Neuronal stem cell (in vitro differentiated cells): ENCODE results near the gene GJB5.
A peak's percentile ranks its signal among the peaks of the same experiment; 100 is the strongest.

Experiments
- DNase-seq: peaks from one replicate; pipeline ENCODE4 v3.0.0-alpha.2; 2013; ENCODE audit warnings: low spot score
- H2AFZ ChIP-seq: one replicate; pipeline ENCODE4 v1.6.1; 2013; ENCODE audit warnings: mild to moderate bottlenecking, low read length, inconsistent platforms
- H2AK5ac ChIP-seq: 2 replicates; pipeline ENCODE4 v1.6.1; 2013; ENCODE audit warnings: low read depth, mild to moderate bottlenecking, inconsistent platforms, low read length, moderate library complexity, mixed read lengths
- H2BK120ac ChIP-seq: 2 replicates; pipeline ENCODE4 v1.6.1; 2013; ENCODE audit warnings: low read depth, mild to moderate bottlenecking, inconsistent platforms, low read length, moderate library complexity, mixed read lengths
- H2BK12ac ChIP-seq: one replicate; pipeline ENCODE4 v1.6.1; 2013; ENCODE audit warnings: low read length, inconsistent platforms
- H2BK15ac ChIP-seq: 2 replicates; pipeline ENCODE4 v1.6.1; 2013; ENCODE audit warnings: mild to moderate bottlenecking, low read length, inconsistent platforms, mixed read lengths
- H2BK5ac ChIP-seq: one replicate; pipeline ENCODE4 v1.6.1; 2013; ENCODE audit warnings: inconsistent platforms, mild to moderate bottlenecking, low read length, moderate library complexity
- H3K14ac ChIP-seq: one replicate; pipeline ENCODE4 v1.6.1; 2013; ENCODE audit warnings: low read length, inconsistent platforms
- H3K18ac ChIP-seq: 2 replicates; pipeline ENCODE4 v1.6.1; 2013; ENCODE audit warnings: low read length, inconsistent platforms
- H3K23ac ChIP-seq: 2 replicates; pipeline ENCODE4 v1.6.1; 2013; ENCODE audit warnings: low read depth, mild to moderate bottlenecking, mixed read lengths, low read length, inconsistent platforms; ENCODE audit not compliant: poor library complexity
- H3K27ac ChIP-seq: replicated peaks from 3 replicates; pipeline ENCODE4 v1.5.1; 2013; ENCODE audit warnings: low read length, inconsistent platforms
- H3K27me3 ChIP-seq, 3 experiments: 2 replicates each; pipeline ENCODE4 v1.6.1; 2013; ENCODE audit warnings: low read length in 3 of 3, mild to moderate bottlenecking in 2 of 3, inconsistent platforms in 1 of 3, low read depth in 1 of 3, mixed read lengths in 1 of 3, moderate library complexity in 1 of 3; ENCODE audit not compliant: control insufficient read depth in 3 of 3, insufficient read depth in 3 of 3
- H3K36me3 ChIP-seq, 2 donors: replicated peaks in 1 of 2; 2 replicates each; pipeline ENCODE4 v1.6.1; 2013; ENCODE audit warnings: low read length in 2 of 2; ENCODE audit not compliant: control insufficient read depth in 2 of 2, insufficient read depth in 2 of 2
- H3K4ac ChIP-seq: 2 replicates; pipeline ENCODE4 v1.6.1; 2013; ENCODE audit warnings: inconsistent platforms, mild to moderate bottlenecking, low read length, moderate library complexity
- H3K4me1 ChIP-seq, 2 donors: 1 replicate in 1 of 2; 2 replicates in 1 of 2; pipeline ENCODE4 v1.6.1; 2013; ENCODE audit warnings: low read length in 2 of 2, low read depth in 1 of 2; ENCODE audit not compliant: control insufficient read depth in 2 of 2, insufficient read depth in 1 of 2
- H3K4me2 ChIP-seq: one replicate; pipeline ENCODE4 v1.6.1; 2013; ENCODE audit warnings: mild to moderate bottlenecking, low read length, inconsistent platforms; ENCODE audit not compliant: insufficient read depth, poor library complexity, severe bottlenecking
- H3K4me3 ChIP-seq, 2 donors: 2 replicates each; pipeline ENCODE4 v1.5.1; 2013; ENCODE audit warnings: low read length in 2 of 2, mild to moderate bottlenecking in 2 of 2, inconsistent platforms in 1 of 2, moderate library complexity in 1 of 2
- H3K79me1 ChIP-seq: one replicate; pipeline ENCODE4 v1.6.1; 2013; ENCODE audit warnings: low read depth, mild to moderate bottlenecking, inconsistent platforms, low read length, moderate library complexity
- H3K9ac ChIP-seq: one replicate; pipeline ENCODE4 v1.6.1; 2013; ENCODE audit warnings: mild to moderate bottlenecking, low read depth, low read length, inconsistent platforms; ENCODE audit not compliant: poor library complexity
- H3K9me3 ChIP-seq, 2 donors: replicated peaks in 1 of 2; 2 replicates each; pipeline versions ENCODE3 to v1.6.1; 2013; ENCODE audit warnings: low read length in 2 of 2, mild to moderate bottlenecking in 2 of 2, inconsistent platforms in 1 of 2, low read depth in 1 of 2, mixed read lengths in 1 of 2, moderate library complexity in 1 of 2; ENCODE audit not compliant: control insufficient read depth in 2 of 2, insufficient read depth in 1 of 2
- H4K8ac ChIP-seq: one replicate; pipeline ENCODE4 v1.6.1; 2013; ENCODE audit warnings: low read depth, mild to moderate bottlenecking, inconsistent platforms, low read length, moderate library complexity
- H4K91ac ChIP-seq: one replicate; pipeline ENCODE4 v1.6.1; 2013; ENCODE audit warnings: low read length, low read depth, mild to moderate bottlenecking, inconsistent platforms; ENCODE audit not compliant: poor library complexity
- WGBS, 2 donors: extraction: QIAGEN DNeasy Blood & Tissue Kit; methylation state at CpG; one replicate each; pipeline ENCODE4 v1.1.7; 2013; ENCODE audit warnings: missing lambda C conversion rate in 2 of 2, mixed read lengths in 1 of 2; ENCODE audit not compliant: insufficient read length in 2 of 2, insufficient replicate concordance in 1 of 2; ENCODE audit errors: extremely low coverage in 2 of 2; 5-methylcytosine and 5-hydroxymethylcytosine counted together

GJB5 gene

GRCh38 chr1:34792868-34793727 lies 38.3 kb downstream of the GJB5 start, which contains the start of gene GJA4:
TSS of gene GJA4 (plus strand) at chr1:34792999. CDS start at chr1:34794214, 1,215 bp downstream.
- Histone ChIP-seq H3K23ac (peak within 1 kb of the TSS; percentile 35), H3K27ac (no peak within 1 kb of the TSS), H3K9me3 (peaks cover 2 to 5% of the 10 kb centered on the region in 2 donors), H3K14ac (peak within 1 kb of the TSS; percentile 86), H3K4me1 (peaks cover 8 to 11% of the 10 kb centered on the region in 2 donors), H2BK5ac (no peak within 1 kb of the TSS), H2AFZ (no peak within 1 kb of the TSS), H3K4ac (no peak within 1 kb of the TSS), H4K91ac (no peak within 1 kb of the TSS), H3K9ac (no peak within 1 kb of the TSS), H3K79me1 (no peaks in the 10 kb centered on the region), H2BK120ac (no peak within 1 kb of the TSS), H2BK15ac (no peak within 1 kb of the TSS), H3K18ac (peak within 1 kb of the TSS; percentile 2), H2AK5ac (no peak within 1 kb of the TSS), H2BK12ac (no peak within 1 kb of the TSS), H3K4me2 (peak within 1 kb of the TSS; percentile 58), H3K36me3 (no peaks in the 10 kb centered on the region), H3K4me3 (peak within 1 kb of the TSS in 1 of 2 donors; percentile 64), H3K27me3 (peaks cover 0 to 28% (median 0%) of the 10 kb centered on the region in 3 experiments), H4K8ac (no peak within 1 kb of the TSS)
- DNase-seq = no peak
- WGBS, 2 donors = no CpG with 5 or more reads among the region's 45 CpGs

GRCh38 chr1:34794001-34794789 lies 39.3 kb downstream of the GJB5 start:
- peaks cover 0 to 28% (median 0%) of the 10 kb centered on the region in 3 experiments for H3K27me3 ChIP-seq
- WGBS, 2 donors = no CpG with 5 or more reads among the region's 40 CpGs
- H3K4me1 ChIP-seq = peaks cover 8 to 11% of the 10 kb centered on the region in 2 donors

GRCh38 chr1:34794790-34795180 lies 39.9 kb downstream of the GJB5 start:
- peak overlapping the region in 1 of 2 donors; percentile 29 for H3K4me3 ChIP-seq
- no peak overlapping the region for H3K27ac ChIP-seq
- no peak overlapping the region for H2AK5ac ChIP-seq
- H3K4me1 ChIP-seq = peaks cover 8 to 11% of the 10 kb centered on the region in 2 donors
- no peak overlapping the region for H3K9ac ChIP-seq
- no peak overlapping the region for H4K91ac ChIP-seq
- H3K23ac ChIP-seq = peak overlapping the region; percentile 85
- H3K9me3 ChIP-seq = no peaks in the 10 kb centered on the region
- peaks cover 2% of the 10 kb centered on the region for H3K79me1 ChIP-seq
- H3K27me3 ChIP-seq = peaks cover 0 to 28% (median 0%) of the 10 kb centered on the region in 3 experiments
- no peak overlapping the region for H3K14ac ChIP-seq
- no peak overlapping the region for H2BK15ac ChIP-seq
- no peak overlapping the region for H3K4me2 ChIP-seq
- no peak for DNase-seq
- H2BK5ac ChIP-seq = no peak overlapping the region
- no peak overlapping the region for H4K8ac ChIP-seq
- H2BK120ac ChIP-seq = no peak overlapping the region
- no peak overlapping the region for H2BK12ac ChIP-seq
- no peak overlapping the region for H2AFZ ChIP-seq
- WGBS, 2 donors = no CpG with 5 or more reads among the region's 12 CpGs
- no peaks in the 10 kb centered on the region for H3K36me3 ChIP-seq
- no peak overlapping the region for H3K18ac ChIP-seq
- H3K4ac ChIP-seq = no peak overlapping the region

More at GRCh38 chr1:34794001-34794789, 39.3 kb downstream of the GJB5 start:
- Histone ChIP-seq H3K9me3 (peaks cover 0 to 1% of the 10 kb centered on the region in 2 donors), H2AK5ac (no peak overlapping the region), H2BK5ac (no peak overlapping the region), H3K18ac (peak overlapping the region; percentile 55), H2BK12ac (no peak overlapping the region), H3K4me3 (peak overlapping the region in 1 of 2 donors; percentile 29), H3K27ac (no peak overlapping the region), H3K9ac (no peak overlapping the region), H3K79me1 (peaks cover 2% of the 10 kb centered on the region), H3K4me2 (no peak overlapping the region), H3K36me3 (no peaks in the 10 kb centered on the region), H2BK120ac (no peak overlapping the region), H3K14ac (no peak overlapping the region), H2AFZ (no peak overlapping the region), H2BK15ac (no peak overlapping the region), H3K23ac (peak overlapping the region; percentile 85), H4K91ac (no peak overlapping the region), H4K8ac (no peak overlapping the region), H3K4ac (no peak overlapping the region)
- no peak for DNase-seq

- Histone ChIP-seq H2AFZ (no peak overlapping the region), H2AK5ac (no peak overlapping the region), H3K4me2 (no peak overlapping the region), H3K14ac (no peak overlapping the region), H2BK120ac (no peak overlapping the region), H3K36me3 (no peaks in the 10 kb centered on the region), H2BK5ac (no peak overlapping the region), H3K4me3 (no peak overlapping the region), H3K4me1 (peaks cover 8 to 11% of the 10 kb centered on the region in 2 donors), H3K27ac (no peak overlapping the region), H4K91ac (no peak overlapping the region), H4K8ac (no peak overlapping the region), H3K23ac (no peak overlapping the region), H3K18ac (no peak overlapping the region), H3K9me3 (no peaks in the 10 kb centered on the region), H3K79me1 (peaks cover 2% of the 10 kb centered on the region), H3K4ac (no peak overlapping the region), H3K9ac (no peak overlapping the region), H2BK15ac (no peak overlapping the region), H3K27me3 (peaks cover 0 to 28% (median 0%) of the 10 kb centered on the region in 3 experiments), H2BK12ac (no peak overlapping the region)
- no peak for DNase-seq
- WGBS, 2 donors = no CpG with 5 or more reads among the region's 6 CpGs
Measured at GRCh38 chr1:34795916-34796315, 41.1 kb downstream of the GJB5 start.
